Neural cell (in vitro differentiated cells): ENCODE data around the gene PTPRT.

ENCODE experiments used
- EZH2 ChIP-seq: fragments of 200-600, 300-800 bp; shearing (Covaris generic), sonication (generic); IDR thresholded peaks from 2 replicates; pipeline ENCODE4 v1.6.1; 2014; ENCODE audit warnings: antibody characterized with exemption, low read length, borderline replicate concordance, mild to moderate bottlenecking; ENCODE audit not compliant: insufficient read depth, poor library complexity, severe bottlenecking
- MXI1 ChIP-seq: fragments of 450-650 bp; conservative IDR thresholded peaks from 2 replicates; pipeline ENCODE4 v1.6.1; 2014; ENCODE audit warnings: antibody characterized with exemption, mild to moderate bottlenecking; ENCODE audit not compliant: poor library complexity, severe bottlenecking
- POLR2AphosphoS5 ChIP-seq: IDR thresholded peaks from 2 replicates; pipeline ENCODE4 v1.6.1; 2012
- TAF1 ChIP-seq: IDR thresholded peaks from 2 replicates; pipeline ENCODE4 v1.6.1; 2012; ENCODE audit warnings: low read depth
- TF ChIP-seq, protein P1 (sequence below): fragments of 450-650 bp; IDR thresholded peaks from 2 replicates; pipeline ENCODE4 v1.5.1; 2014; ENCODE audit warnings: antibody characterized with exemption, mild to moderate bottlenecking, moderate library complexity; ENCODE audit not compliant: poor library complexity, severe bottlenecking
- TF ChIP-seq, protein P2 (sequence below): IDR thresholded peaks from 2 replicates; pipeline ENCODE4 v1.6.1; 2012; ENCODE audit warnings: borderline replicate concordance

DNA sequence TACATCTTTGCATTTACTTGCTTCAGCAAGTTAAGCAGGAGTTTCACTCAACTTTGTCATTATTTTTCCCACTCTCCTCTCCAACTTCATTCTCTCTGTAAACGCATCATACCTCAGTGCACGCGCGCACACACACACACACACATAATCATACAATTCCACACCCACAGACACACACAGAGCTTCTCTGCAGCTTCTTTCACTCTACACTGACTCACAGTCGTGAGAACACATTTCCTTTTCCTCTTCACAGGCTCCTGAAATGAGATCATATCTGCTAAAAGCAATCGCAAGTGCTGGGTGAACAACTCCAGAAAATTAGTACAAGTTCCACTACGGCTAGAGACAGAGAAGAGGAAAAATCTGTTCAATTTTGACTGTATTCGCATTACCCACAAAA is 215.4 kb downstream of the PTPRT start:
- TF ChIP-seq POLR2AphosphoS5 (no peak), EZH2 (no peak), TAF1 (no peak), MXI1 (no peak)
- TF ChIP-seq, protein P1, sequence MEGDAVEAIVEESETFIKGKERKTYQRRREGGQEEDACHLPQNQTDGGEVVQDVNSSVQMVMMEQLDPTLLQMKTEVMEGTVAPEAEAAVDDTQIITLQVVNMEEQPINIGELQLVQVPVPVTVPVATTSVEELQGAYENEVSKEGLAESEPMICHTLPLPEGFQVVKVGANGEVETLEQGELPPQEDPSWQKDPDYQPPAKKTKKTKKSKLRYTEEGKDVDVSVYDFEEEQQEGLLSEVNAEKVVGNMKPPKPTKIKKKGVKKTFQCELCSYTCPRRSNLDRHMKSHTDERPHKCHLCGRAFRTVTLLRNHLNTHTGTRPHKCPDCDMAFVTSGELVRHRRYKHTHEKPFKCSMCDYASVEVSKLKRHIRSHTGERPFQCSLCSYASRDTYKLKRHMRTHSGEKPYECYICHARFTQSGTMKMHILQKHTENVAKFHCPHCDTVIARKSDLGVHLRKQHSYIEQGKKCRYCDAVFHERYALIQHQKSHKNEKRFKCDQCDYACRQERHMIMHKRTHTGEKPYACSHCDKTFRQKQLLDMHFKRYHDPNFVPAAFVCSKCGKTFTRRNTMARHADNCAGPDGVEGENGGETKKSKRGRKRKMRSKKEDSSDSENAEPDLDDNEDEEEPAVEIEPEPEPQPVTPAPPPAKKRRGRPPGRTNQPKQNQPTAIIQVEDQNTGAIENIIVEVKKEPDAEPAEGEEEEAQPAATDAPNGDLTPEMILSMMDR = no peak
- TF ChIP-seq, protein P2, sequence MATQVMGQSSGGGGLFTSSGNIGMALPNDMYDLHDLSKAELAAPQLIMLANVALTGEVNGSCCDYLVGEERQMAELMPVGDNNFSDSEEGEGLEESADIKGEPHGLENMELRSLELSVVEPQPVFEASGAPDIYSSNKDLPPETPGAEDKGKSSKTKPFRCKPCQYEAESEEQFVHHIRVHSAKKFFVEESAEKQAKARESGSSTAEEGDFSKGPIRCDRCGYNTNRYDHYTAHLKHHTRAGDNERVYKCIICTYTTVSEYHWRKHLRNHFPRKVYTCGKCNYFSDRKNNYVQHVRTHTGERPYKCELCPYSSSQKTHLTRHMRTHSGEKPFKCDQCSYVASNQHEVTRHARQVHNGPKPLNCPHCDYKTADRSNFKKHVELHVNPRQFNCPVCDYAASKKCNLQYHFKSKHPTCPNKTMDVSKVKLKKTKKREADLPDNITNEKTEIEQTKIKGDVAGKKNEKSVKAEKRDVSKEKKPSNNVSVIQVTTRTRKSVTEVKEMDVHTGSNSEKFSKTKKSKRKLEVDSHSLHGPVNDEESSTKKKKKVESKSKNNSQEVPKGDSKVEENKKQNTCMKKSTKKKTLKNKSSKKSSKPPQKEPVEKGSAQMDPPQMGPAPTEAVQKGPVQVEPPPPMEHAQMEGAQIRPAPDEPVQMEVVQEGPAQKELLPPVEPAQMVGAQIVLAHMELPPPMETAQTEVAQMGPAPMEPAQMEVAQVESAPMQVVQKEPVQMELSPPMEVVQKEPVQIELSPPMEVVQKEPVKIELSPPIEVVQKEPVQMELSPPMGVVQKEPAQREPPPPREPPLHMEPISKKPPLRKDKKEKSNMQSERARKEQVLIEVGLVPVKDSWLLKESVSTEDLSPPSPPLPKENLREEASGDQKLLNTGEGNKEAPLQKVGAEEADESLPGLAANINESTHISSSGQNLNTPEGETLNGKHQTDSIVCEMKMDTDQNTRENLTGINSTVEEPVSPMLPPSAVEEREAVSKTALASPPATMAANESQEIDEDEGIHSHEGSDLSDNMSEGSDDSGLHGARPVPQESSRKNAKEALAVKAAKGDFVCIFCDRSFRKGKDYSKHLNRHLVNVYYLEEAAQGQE = no peak
